Measurements from ENCODE around the gene DHRS2.

DNA sequence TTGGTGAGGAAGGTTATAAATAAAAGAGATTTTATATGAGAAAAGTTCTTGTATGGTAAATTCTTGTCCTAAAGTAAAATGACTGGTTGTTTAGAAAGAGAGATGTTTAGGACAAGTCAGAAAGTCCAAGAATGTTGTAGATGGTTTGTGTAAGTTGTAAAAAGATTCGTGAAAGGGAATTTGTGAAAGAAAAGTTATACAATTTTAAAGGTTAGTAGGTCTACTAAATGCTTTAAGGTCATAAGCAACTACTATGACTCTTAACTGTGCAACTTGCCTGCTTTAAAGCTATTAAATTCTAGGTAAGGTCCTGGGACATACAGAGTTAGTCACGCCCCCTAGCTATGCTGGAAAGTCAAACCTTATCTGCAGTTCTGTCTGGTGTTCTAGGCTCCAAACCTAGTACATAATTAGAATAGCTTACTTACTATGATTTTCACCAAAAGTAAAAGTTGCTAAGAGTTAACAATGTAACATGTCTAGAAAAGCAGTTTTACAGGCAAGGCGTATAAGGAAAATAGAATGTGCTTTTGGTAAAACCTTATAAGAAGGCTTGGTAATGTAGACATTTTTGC, 11.2 kb upstream of the DHRS2 start:
- TF ChIP-seq POLR2AphosphoS5 (IDR thresholded peaks at IDR 0.05; ENCODE audit: borderline replicate concordance, low read depth, low read length) (no peak), EZH2 (IDR thresholded peaks at IDR 0.05) (no peak), FOXP2 (optimal IDR thresholded peaks at IDR 0.05; ENCODE audit: control extremely low read depth, extremely low read length, insufficient read depth) (no peak)

Data from SK-N-MC (cell line).